NCI-H748 (cell line): Measurements from ENCODE around the gene NTRK2.
A peak's percentile ranks its signal among the peaks of the same experiment; 100 is the strongest.

Experiments used
- DNase-seq: peaks from one replicate; lab custom pipeline; 2025; ENCODE audit not compliant: unreplicated experiment; lab: John Stamatoyannopoulos, UW

NTRK2 gene

DNA sequence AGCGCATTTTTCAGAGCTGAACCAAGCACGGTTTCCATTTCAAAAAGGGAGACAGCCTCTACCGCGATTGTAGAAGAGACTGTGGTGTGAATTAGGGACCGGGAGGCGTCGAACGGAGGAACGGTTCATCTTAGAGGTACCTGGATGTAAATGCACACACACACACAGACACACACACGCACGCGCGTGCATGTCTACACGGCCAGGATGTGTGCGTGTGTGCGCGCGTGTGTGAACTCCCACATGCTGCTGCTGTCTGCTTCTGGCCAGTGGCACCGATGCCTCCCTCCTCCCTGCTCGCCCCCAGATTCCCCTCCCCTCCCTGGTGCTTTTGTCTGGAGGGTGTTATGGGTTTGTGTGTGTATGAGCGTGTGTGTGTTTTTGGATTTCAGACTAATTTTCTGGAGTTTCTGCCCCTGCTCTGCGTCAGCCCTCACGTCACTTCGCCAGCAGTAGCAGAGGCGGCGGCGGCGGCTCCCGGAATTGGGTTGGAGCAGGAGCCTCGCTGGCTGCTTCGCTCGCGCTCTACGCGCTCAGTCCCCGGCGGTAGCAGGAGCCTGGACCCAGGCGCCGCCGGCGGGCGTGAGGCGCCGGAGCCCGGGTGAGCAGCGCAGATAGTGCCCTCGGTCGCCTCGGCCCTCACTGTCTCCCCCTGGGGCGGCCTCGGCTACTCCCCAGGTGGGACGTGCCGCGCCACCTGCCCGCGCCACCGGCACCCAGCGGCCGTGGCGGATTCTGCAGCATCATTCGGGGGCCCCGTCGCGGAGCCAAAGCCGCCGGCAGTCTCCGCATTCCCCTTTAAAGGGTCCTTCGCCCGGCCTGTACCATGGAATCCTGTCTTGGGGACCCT is at the start of gene NTRK2:
Gene NTRK2, plus strand, starts transcription at position 442 of the 850 bp plus-strand sequence. CDS start 1,020 bp downstream, outside the sequence.
- DNase-seq = peak; percentile 66

DNA sequence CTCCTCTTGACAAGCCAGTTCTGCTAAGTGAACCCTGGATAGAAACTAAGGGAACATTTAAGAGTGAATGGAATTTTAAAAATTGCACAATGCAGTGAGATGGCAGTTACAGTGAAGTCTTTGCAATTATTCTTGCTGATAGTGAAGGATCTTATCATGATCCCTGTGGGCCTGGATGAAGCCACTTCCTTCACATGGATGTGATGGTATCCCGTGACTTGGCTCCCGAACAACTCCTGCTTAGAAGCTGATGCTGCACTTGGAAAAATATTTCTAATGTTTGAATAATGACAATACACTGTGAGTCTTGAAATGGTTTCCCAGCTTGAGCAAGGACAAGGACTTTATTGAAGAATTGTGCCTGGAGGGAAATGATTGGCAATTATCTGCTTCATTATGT is 49.2 kb upstream of the NTRK2 start:
- DNase-seq = no peak

DNA sequence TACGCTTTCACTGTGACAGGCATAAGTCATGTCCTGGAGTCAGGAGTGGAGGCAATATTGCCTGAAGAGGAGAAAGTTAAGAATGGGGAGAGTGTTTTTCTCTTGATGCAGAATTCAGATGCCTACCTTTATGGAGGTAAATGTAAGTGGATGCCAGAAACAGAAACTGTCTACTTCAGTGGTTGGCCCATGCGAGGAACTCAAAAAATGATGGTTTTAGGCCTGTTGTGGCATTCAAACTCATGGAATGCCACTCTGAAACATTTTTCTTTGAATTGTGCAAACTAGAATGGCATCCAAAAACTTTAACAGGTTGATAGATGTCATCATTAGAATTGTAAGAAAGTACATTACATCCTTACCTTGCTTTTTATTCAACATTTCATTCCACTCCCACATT is 47.7 kb upstream of the NTRK2 start:
- DNase-seq = no peak

DNA sequence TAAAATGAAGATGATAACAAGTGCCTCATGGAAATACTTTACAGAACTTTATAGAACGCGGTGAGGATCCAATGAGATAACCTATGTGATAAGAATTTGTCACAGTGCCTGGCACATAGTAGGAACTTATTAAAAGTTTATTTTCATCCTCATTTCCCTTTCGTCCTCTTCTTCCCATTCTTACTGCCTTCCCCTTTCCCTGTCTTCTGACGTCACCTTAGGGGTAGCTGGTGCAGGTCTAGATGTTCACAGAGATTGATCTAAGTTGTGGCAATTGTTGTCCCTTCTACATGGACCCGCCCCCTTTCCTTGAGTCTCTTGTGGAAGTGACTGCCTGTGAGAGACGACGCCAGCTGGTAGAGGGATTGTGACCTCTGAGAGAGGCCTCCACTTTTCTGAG is 46.5 kb upstream of the NTRK2 start:
- DNase-seq = no peak

DNA sequence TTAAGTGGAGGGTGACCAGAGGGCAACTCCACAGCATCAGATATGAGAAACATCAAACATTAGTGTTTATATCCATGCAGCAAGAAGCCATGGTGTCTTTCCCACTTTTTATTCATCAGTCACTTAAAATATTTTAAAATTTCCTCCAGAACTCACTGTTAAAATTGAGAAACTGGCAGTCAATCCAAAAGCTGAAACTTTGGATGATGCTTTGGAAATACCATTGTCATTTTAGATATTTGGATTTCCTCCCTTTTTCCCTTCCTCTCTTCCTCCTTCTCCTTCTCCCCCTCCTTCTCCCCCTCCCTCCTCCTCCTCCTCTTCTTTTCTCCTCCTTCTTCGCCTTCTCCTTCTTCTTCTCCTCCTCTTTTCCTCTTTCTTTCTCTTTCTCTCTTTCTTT is 33.1 kb upstream of the NTRK2 start:
- DNase-seq = no peak

DNA sequence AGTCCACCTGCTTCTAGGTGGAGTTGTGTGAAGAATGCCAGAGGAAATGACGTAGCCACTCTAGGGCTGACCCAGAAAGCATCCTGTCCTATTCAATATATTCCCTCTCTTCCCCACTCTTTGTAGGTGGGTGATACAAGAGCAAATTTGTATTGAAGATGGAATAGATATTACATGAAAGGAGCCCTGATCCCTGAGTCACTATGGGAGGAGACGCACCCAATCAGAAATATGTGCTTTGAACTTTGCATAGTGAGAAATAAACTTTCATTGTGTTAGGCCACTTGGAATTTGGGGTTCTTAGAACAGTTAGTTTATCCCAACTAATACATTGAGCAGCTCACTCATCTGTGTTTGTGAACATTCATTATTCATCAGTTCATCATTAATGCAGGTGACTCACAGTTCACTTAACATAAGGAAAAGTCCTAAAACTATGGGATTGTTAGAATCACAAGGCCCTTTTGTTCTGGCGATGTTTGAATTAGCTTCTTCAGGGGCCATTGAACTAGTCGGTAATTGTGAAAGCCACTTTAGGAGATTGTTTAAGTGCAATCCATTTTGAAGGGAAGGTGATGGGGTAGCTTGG is 26.9 kb upstream of the NTRK2 start:
- peak; percentile 6 for DNase-seq

DNA sequence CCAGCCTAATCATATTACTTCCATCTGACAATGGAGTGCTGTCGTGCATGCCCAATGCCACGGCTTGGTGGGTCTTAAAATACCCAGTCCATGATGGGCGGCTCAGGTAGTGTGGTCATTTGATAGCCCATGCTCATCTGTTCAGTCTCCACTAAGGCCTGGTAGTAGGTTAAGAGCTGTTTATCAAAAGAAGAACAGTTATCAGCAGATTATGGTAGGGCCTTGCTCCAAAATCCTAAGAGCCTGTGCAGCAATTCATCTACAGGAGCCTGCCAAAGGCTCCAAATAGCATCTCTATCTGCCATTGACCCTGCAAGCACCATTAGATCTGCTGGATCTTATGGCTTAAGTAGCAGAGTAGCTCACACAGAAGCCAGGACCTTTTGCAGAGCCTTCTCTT is 21.8 kb upstream of the NTRK2 start:
- no peak for DNase-seq

DNA sequence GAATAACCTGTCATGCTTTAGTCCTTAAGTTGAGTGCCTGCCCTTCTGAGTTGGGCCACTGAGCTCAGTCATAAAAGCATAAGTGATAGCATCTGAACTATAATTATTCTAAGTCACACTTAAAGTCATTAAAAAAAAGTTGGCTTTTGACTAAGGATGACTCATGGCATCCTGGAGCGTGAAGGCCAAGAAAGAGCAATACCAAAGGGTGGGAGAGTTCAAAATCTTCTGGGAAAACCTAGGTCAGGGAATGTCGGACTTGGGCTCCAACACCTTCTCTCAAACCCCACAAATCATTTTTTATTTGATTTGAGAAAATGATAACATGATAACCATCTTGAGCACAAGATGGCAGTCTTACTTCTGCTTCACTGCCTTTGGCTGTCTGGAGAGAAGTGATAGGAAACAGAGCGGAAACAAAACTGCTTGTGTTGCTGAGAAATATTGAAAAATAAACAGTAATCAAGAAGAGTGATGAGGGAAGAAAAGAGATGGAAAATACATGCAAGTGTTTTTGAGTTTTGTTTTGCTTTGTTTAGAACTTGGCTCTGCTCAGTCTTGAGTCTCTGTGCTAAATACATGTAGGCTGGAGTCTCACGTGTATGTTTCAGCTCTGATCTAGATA is 16.9 kb upstream of the NTRK2 start:
- no peak for DNase-seq

DNA sequence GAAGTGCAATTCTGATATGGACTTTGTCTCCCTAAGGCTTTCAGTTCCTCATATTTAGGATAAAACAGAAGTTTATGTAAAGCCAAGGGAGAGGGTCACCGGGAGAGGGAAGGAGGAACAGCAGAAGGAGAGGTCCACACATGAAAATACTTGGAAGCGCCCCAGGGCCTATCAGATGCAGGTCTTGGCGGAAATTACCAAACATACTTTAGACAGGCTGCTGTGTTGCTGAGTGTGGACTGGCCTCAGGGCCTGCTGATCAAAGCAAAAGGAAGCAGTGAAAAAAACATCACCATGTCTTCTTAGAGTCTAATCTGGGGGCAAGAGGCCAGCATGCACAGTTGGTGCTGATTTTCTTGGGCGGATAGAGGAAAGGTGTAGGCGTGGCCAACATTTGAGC is 14.1 kb upstream of the NTRK2 start:
- no peak for DNase-seq

DNA sequence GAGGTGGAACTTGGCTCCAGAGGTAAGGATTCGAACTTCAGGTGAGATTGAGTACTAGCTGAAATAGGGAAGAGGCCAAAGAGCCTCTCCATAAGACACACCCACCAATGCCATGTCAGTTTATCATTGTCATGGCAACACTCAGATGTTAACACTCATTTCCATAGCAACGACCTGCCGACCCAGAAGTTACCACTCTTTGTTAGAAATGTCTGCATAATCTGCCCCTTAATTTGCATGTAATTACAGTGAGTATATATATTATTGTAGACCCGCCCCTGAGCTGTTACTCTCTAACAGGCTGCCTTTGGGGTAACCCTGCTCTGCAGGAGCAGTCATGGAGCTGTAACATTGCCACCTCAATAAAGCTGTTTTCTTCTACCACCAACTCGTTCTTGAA is 10.2 kb upstream of the NTRK2 start:
- peak; percentile 54 for DNase-seq

DNA sequence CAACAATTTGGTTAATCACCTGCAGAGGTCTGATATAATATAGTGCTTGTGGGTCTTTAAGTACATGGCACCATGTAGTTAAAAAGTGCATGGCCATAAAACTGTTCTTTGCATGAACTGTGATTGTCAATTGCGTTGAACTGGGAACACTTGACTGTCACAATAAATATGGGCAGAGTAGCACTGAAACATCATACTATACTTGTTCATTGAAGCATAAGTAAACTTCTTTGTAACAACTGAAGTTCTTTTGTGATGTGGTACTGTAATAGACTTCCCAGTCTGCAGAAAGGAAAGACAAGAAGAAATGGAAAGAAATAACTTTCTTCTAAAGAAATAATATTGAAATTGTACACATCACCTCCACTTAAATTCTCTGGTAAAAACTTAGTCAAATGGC is 9.8 kb upstream of the NTRK2 start:
- DNase-seq = no peak

DNA sequence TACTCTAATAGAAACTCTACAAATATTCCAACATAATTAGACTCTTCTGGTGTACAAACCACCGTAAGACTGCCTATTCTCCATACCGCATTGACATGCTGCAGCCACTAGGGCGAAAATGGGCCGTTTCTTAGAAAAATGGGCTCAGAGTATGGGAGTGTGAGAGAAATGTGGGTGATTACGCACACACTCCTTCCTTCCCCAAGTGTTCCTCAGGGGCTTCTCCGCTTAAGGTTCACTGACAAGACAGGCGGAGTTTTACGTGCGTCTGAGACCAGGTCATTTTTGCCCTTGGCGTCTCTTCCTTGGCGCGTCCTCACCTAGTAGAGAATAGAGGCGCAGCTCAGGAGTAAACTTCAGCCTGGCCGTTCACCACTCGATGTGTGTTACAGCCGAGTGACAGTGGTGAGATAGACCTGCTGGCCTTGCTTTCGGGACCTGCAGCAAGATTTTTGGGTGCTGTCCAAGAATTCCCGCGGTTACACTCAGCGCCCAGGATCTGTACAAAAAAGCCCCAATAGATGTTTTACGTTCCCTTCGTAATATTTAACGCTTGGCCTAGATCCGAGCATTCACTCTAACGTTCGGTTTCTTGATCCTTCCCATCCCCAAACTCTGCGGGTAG is 1.8 kb upstream of the NTRK2 start:
- DNase-seq = peak; percentile 63

DNA sequence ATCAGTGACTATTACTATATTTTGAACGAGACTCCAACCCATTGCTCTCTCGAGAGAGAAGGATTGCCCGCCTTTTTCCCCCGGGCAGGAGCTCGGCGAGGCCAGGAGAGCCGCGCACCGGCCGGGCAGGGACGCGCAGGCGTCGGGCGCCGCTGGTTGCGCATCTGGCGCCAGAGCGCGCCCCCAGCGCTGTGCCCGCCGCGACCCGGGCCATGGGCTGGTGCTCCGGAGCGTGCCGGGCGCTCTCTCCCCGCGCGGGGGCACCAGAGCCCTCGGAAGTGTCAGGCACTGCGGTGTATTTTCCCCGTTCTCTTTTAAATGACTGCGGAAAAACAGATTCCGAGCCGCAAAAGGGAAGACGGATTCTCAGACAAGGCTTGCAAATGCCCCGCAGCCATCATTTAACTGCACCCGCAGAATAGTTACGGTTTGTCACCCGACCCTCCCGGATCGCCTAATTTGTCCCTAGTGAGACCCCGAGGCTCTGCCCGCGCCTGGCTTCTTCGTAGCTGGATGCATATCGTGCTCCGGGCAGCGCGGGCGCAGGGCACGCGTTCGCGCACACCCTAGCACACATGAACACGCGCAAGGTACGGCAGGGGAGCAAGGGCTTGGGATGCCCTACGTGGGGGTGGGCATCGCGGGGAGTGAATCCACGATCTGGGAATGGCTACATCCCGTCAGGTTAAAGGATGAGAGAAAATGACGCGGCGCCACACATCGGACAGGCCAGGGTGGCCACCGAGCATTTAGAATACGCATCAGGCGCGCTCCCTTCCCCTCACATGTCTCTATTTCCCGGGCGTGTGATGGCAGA is 1.1 kb upstream of the NTRK2 start:
- DNase-seq = peak; percentile 91

DNA sequence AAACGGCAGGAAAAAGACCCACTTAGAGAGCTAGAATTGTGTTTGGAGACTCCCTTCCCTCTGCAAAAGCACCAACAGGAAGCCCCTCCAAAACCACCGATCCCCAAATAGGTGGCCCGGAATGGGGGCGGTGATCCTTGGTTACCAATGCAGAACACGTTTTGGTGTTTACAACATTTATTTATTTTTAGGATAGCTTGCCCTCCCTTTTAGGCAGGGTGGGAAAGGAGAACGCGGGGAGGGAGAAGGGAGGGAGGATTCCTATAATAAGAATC is 579 bp upstream of the NTRK2 start:
- no peak for DNase-seq

DNA sequence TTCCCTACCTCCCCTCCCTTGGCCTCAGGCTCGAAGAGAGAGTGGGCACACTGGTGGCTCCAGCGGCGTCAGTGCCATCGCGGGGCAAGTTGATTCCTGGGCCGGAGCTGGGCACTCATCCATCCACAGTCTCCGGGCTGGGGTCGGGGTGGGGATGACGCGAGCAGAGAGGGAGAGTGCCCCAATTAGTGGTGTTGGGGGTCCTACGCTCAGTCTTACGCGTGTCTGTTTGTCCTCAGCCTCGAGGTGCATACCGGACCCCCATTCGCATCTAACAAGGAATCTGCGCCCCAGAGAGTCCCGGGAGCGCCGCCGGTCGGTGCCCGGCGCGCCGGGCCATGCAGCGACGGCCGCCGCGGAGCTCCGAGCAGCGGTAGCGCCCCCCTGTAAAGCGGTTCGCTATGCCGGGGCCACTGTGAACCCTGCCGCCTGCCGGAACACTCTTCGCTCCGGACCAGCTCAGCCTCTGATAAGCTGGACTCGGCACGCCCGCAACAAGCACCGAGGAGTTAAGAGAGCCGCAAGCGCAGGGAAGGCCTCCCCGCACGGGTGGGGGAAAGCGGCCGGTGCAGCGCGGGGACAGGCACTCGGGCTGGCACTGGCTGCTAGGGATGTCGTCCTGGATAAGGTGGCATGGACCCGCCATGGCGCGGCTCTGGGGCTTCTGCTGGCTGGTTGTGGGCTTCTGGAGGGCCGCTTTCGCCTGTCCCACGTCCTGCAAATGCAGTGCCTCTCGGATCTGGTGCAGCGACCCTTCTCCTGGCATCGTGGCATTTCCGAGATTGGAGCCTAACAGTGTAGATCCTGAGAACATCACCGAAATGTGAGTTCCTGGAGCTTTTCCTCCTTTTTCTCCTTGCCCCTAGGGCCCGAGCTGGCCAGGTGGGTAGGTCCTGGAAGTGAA is 861 bp downstream of the NTRK2 start:
- DNase-seq = peak; percentile 31

DNA sequence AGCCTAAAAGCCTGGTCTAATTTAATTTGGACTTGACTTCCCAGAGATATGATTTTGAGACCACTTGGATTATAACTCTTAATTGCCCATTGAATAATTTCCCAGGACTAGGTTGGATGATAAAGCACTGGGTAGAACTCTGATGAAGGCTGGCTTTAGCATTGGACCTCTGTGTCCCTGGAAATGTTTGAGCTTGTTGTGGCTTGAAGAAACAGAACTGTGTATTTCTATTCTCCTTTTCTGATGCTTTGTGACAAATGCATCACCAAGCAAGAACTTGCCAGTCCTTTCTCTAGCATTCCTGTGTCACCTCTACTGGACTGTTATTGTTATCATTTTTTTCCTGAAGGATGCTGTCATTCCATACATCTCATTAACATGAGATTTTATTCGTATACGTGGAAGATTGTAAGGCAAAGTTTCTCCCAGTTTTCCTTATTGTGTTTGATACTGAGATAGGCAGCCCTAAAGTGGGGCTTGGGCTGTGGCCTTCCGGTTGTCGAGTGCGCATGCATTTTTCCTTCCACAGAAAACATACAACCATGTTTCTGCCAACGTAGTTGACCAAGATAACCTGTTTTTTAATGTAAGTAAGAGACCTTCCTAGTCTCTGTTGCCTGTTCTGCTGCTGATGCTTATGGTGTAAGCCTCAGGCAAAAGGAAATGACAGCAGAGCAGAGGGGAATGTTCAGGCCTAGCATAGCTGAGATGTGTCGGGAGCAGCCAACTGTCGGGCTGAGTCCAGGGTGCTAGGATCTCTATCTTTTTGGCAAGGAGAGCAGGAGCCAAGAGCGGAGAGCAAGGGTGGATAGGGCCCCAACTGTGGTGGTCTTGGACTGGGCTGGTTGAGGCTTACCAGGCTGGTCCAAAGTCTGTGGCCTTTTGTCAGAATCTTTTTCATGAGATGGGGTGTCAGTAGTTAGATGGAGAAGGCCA is 2.3 kb downstream of the NTRK2 start:
- no peak for DNase-seq

DNA sequence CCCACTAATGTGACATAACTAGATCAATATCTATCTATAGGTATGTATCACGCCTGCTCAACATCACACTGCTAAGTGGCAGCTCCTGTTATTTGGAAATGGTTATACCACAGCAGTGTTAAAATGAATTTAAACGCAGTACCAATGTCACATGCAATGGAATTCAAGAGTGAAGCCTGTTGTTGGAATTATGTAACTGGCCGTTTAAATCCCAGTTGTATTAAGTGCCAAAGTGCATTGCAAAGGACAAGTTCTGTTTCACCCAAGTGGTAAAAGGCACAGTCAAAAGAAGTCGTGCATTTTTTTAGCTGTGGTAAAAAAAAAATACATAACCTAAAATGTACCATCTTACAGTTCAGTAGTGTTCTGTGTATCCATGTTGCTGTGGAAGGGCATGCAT is 4.3 kb downstream of the NTRK2 start:
- no peak for DNase-seq

DNA sequence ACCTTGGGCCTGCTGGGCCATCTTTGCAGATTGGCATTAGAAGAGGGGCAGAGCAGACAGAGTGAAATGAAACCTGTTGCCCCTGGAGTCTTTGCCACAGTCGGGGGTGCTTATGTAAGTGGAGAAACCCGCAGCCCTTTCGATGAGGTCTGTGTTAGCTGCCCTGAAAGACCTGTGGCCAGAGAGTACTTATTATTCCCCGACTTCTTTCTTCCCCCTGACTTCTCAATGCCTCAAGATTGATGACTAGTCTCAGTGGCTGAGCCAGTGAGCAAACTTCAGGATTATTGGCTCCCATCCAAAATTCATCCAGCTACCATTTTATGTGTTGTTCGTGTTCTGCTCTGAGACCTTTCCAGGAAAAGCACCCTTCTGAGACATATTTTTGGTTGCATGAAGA is 7.6 kb downstream of the NTRK2 start:
- DNase-seq = no peak

DNA sequence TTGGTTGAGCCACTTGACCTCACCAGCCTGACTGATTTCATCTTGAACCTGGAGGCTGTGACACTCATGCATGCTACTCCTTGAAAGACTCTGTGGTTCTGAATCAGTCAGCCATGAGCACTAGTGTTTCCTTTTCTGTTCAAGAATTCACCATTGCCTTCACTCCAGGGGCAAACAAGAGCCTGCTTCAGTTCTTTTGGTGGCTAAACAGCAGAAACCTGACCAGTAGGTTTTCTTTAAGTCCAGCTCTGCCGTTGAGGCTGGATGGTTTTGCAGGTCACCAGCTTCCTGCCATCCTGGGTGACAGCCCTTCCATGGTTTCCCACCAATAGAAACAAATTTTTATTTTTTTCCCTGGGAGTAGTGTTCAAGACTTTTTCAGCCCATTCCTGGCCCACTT is 10.0 kb downstream of the NTRK2 start:
- no peak for DNase-seq
